GM21360 (cell line): Measurements from ENCODE around the gene SMIM5.
"Not testable (repeated sequence)": the region's sequence is repeated elsewhere in the genome, so short reads cannot be mapped to it uniquely, and the experiment has no call there.

Source experiments
- ATAC-seq: cut with Tn5 transposase; IDR thresholded peaks from one replicate; pipeline ENCODE4 v1.9.1; 2021; ENCODE audit warnings: mild to moderate bottlenecking, moderate library complexity; ENCODE audit not compliant: unreplicated experiment

The SMIM5 gene

DNA sequence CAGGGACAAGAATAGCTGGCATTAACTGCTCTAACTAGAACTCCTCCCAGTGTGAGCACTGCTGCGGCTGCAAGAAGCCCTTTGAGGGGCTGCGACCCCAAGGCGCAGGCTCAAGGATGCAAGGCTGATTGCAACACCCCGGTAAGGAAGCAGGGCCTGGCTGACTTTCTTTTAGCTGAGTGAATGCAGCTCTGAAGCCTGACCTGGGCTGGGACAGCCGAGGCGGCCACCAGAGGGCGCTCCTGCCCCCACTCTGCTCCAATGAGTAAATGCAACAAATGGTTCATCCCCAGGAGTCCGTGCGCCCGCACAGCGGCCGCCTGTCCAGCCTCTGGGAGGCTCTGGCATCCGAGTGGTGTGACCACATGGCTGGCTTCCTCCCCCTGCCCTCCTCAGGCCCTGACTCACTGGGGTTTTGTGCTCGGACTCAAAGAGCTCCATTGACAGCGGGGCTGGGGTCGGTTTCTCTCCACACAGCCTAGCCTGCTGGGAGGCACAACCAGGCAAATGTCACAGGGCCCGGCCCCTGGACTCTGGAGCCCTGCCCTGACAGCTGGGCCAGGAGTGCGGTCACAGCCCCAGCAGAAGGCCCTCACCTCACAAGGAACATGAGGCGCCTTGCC lies at the start of gene SMIM5:
TSS of gene SMIM5 (plus strand) at position 572 of the 623 bp plus-strand sequence. CDS start 6,768 bp downstream, outside the sequence.
- no peak for ATAC-seq

- ATAC-seq: no peak
Measured at GRCh38 chr17:75584849-75585175, 48.4 kb upstream of the SMIM5 start.

GRCh38 chr17:75587675-75588595 lies 45.3 kb upstream of the SMIM5 start, which contains the start of gene MYO15B:
MYO15B (plus strand) TSS chr17:75587800; CDS start chr17:75588058, 258 bp downstream.
- ATAC-seq: no peak

GRCh38 chr17:75588596-75589011 lies 44.6 kb upstream of the SMIM5 start:
- peak; percentile 12 for ATAC-seq

DNA sequence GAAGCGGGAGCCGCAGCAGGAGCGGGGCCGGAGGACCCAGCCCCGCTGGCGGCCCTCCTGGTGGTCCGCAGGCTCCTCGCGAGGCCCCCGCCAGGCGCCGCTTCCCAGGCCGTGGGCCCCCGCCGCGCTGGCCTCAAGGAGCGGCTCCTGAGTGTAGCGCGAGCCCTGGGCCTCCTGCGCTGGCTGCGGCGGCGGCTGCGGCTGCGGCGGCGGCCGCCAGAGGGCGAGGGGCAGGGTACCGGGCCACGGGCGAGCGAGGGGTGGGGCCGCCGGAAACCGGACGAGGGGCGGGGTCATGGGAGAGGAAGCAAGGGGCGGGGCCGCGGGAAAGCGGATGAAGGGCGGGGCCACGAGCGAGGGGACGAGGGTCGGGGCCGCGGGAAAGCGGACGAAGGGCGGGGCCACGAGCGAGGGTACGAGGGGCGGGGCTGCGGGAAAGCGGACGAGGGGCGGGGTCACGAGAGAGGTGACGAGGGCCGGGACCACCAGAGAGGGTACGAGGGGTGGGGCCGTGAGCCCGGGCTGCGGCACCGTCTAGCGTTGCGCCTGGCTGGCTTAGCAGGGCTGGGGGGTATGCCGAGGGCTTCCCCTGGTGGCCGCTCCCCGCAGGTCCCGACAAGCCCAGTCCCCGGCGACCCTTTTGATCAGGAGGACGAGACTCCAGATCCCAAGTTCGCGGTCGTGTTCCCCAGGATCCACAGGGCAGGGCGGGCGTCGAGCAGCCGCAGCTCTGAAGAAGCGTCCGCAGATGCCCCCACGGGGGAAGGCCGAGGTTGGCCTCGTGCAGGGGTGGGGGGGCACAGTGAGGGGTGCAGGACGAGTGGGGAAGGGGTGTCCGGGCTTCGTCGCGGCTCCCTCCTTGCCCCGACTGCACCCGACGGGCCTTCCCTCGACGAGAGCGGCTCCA lies 44.0 kb upstream of the SMIM5 start:
- ATAC-seq: peak; percentile 59

DNA sequence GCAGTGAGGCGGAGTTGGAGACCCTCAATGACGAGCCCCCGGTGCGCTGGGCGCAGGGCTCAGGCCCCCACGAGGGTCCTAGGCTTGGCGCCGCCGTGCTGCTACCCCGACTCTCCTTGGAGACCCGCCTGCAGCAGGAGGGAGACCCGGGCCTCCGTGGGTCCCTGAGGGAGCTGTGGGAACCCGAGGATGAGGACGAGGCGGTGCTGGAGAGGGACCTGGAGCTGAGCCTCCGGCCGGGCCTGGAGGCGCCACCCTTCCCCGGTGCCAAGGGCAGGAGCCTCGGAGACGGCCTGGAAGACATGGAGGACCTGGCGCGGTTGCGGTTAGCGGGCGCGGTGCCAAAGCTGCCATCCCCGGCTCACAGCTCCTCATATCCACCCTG lies 43.3 kb upstream of the SMIM5 start:
- ATAC-seq: no peak

GRCh38 chr17:75590314-75590761 lies 42.9 kb upstream of the SMIM5 start:
- no peak for ATAC-seq

DNA sequence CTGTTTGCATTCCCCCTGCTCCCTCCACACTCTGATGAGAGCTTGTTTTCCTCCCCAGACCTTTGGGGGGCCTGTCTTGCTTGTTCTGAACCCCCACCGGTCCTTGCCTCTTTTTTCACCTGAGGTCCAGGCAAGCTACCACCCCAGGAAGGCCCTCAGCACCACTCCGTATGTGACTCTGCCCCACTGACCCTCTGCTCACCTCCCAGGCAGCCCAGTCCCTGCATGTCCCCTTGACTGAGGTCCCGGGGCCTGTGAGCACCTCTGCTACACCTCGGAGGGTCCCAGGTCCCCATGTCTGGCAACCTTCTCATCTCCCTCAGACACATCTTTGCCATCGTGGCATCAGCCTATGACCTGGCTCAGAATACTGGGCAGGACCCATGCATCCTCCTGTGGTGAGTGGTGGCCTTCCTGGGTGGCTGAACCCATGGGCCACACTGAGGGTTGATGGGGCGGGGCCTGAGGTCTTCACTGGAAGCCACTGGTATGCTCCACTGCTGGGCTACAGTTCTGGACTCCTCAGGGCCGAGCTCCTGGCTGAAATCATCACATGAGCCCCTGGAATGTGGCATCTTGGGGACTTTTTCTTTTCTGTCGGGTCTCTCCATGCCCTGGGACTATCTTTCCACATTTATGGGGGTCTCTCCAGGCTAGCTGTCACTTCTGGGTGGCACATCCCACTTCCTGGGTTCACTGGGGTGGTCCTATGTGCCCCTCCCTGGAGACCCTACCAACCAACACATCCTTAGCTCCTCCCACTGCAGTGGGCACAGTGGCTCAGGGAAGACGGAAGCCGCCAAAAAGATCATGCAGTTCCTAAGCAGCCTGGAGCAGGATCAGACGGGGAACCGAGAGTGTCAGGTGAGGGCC lies 42.1 kb upstream of the SMIM5 start:
- no peak for ATAC-seq

DNA sequence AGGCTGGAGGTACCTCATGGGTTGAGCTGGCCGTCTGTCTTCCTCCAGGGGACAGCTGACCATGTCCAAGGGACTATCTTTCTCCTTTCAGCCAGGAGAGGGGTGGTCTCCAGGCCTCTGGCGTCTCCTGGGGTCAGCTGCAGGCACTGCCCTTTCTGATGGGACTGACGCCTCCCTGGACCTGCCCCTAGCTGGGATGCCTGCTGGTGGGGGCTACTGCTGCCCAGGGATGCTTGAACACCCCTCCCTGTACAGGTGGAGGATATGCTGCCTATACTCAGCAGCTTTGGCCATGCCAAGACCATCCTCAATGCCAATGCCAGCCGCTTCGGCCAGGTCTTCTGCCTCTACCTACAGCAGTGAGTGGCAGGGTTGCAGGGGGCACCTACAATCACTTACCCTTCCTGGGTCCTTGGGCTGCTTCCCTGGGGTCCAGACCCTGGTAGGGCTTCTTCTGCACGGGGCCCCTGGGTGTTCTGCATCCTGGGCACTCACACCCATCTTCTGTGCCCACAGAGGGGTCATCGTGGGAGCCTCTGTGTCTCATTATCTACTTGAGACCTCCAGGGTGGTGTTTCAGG lies 41.4 kb upstream of the SMIM5 start:
- ATAC-seq: no peak

GRCh38 chr17:75592348-75593020 lies 40.8 kb upstream of the SMIM5 start:
- ATAC-seq: no peak

GRCh38 chr17:75593430-75593829 lies 39.8 kb upstream of the SMIM5 start:
- not testable (repeated sequence) for ATAC-seq

DNA sequence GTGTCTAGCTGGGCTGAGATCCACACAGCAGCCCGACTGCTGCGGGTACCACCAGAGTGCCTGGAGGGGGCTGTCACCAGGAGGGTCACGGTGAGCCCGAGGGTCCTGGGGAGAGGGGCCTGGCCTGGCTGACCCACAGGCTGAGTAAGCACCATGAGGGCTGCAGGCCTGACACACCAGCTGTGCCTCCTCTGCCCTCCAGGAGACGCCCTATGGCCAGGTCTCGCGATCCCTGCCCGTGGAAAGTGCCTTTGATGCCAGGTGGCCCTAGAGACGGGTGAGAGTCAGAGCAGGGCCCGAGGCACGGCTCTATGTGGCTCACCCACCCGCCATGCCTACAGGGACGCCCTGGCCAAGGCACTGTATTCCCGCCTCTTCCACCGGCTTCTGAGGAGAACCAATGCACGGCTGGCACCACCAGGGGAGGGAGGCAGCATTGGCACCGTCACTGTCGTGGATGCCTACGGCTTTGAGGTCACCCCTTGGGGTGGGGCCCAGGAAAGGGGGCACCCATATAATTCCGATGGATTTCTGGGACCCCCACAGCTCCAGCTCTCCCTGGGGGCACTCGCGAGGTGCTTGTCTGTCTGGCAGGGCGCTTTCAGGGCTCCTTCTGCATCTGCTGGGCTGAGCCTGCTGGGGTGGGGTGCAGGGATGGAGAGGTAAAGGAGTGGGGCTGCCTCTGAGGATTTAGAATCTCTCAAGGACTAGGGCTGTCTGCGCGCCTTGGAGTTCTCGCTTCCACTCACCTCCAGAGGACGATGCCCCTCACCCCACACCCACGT lies 38.5 kb upstream of the SMIM5 start:
- ATAC-seq: no peak

- no peak for ATAC-seq
Measured at GRCh38 chr17:75595284-75595919, 37.8 kb upstream of the SMIM5 start.

DNA sequence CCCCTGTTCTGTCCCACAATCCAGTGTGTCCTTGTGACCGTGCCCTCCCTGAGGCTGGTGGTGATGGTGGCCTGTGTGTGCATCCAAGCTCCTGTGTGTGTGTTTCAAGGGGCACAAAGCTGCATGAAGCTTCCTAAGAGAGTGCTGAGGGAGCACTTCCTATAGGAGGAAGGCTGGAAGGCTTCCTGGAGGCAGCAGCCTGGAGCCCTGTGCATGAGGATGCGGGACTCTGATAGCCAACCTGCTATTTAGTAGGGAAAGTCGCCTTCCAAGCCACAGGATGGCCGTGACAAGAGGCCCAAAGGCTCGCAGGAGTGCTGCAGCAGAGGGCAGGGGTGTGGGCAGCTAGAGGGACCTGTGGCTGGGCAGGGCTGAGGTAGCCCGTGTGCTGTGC lies 37.3 kb upstream of the SMIM5 start:
- no peak for ATAC-seq

GRCh38 chr17:75596320-75597087 lies 36.7 kb upstream of the SMIM5 start:
- no peak for ATAC-seq

DNA sequence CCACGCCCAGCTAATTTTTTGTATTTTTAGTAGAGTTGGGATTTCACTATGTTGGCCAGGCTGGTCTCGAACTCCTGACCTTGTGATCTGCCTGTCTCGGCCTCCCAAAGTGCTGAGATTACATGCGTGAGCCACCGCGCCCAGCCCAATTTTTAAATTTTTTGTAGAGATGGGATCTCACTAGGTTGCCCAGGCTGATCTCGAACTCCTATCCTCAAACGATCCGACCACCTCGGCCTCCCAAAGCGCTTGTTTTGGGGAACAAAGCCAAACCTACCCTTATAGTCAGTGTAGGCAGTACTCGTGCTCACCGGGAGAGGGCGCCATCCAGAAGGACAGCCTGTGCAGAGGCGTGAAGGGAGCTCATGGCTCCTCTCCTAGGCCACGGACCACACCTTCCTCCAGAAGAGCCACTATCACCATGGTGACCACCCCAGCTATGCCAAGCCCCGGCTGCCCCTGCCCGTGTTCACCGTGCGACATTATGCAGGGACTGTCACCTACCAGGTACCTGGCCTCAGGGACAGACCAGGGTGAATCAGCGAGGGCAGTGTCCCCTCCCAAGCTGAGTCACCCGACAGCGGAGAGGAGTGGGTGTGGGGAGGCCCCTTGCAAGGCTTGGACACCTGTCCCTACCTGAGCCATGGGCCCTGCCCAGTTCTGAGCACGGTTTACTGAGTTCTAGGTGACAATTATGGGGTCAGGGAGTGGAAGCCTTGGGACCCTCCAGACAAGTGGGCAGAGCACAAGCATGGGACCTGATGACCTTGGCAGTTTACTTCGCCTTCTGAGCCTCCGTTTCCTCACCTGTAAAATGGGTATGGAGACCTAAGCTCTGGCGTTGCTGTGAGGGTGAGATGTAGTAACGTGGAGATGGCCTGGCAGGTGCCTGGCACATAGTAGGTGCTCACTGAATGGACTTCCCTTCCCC lies 31.9 kb upstream of the SMIM5 start:
- no peak for ATAC-seq
